Right renal cortex interstitium (tissue), 3 donors: Measurements from ENCODE around the gene MEF2D. TPM values are rescaled to one million over a fixed set of nuclear protein-coding genes. Genes with fewer than 3 reads are reported as not detected.

ENCODE experiments used
- DNase-seq, 3 donors: peaks; one replicate each; pipeline ENCODE4 v3.0.0-alpha.2; 2013; ENCODE audit warnings: low read depth in 3 of 3, low spot score in 2 of 3
- polyA plus RNA-seq, 3 donors: library from polyadenylated mRNA; unstranded; fragments of 120-200 nt; gene quantifications; one replicate each; pipeline ENCODE4 v1.2.1, GENCODE V29; 2013; ENCODE audit not compliant: insufficient read length in 3 of 3

MEF2D gene
- polyA plus RNA-seq, 3 donors: 18.4 to 21.2 (median 19.6) TPM

- no peak for DNase-seq
Observed at GRCh38 chr1:156502391-156502893, 1.9 kb upstream of the MEF2D start.

GRCh38 chr1:156500793-156501506 is 375 bp upstream of the MEF2D start:
- DNase-seq: peak in 2 of 3 donors; percentile 83 to 89

- DNase-seq: no peak
Observed at GRCh38 chr1:156499842-156500542, 583 bp downstream of the MEF2D start.

- DNase-seq: no peak
Observed at GRCh38 chr1:156499194-156499841, 1.3 kb downstream of the MEF2D start.

GRCh38 chr1:156498432-156499193 is 2.0 kb downstream of the MEF2D start:
- no peak for DNase-seq

GRCh38 chr1:156497743-156498431 is 2.7 kb downstream of the MEF2D start:
- DNase-seq: no peak

GRCh38 chr1:156497078-156497742 is 3.4 kb downstream of the MEF2D start:
- no peak for DNase-seq

GRCh38 chr1:156496211-156496761 is 4.3 kb downstream of the MEF2D start:
- DNase-seq: no peak

- no peak for DNase-seq
Observed at GRCh38 chr1:156495401-156496140, 5.0 kb downstream of the MEF2D start.

- no peak for DNase-seq
Observed at GRCh38 chr1:156494309-156494895, 6.2 kb downstream of the MEF2D start.

- no peak for DNase-seq
Observed at GRCh38 chr1:156493742-156494141, 6.8 kb downstream of the MEF2D start.

- DNase-seq: no peak
Observed at GRCh38 chr1:156493154-156493631, 7.4 kb downstream of the MEF2D start.

- no peak for DNase-seq
Observed at GRCh38 chr1:156492591-156493080, 7.9 kb downstream of the MEF2D start.

- DNase-seq: no peak
Observed at GRCh38 chr1:156492013-156492590, 8.5 kb downstream of the MEF2D start.

GRCh38 chr1:156491151-156491949 is 9.2 kb downstream of the MEF2D start:
- no peak for DNase-seq

GRCh38 chr1:156490401-156491032 is 10.1 kb downstream of the MEF2D start:
- DNase-seq: no peak
